IMR-90 (cell line): Measurements from ENCODE around the gene STAU1. TPM values are rescaled to one million over a fixed set of nuclear protein-coding genes. Genes with fewer than 3 reads are reported as not detected.

Source experiments
- ATAC-seq: fragments of 200-7000 bp; cut with Tn5 transposase; 2 replicates; pipeline ENCODE4 v1.9.1; 2020; ENCODE audit warnings: low read depth, mild to moderate bottlenecking, moderate library complexity
- BruUV-seq: library from RNA; stranded (reverse); fragments of 400-500 nt; replicated peaks from 2 replicates; lab custom pipeline; 2021; lab: Mats Ljungman, UMichigan
- CTCF ChIA-PET: fragments of 300-600 bp; formaldehyde crosslinking; extraction: SDS; loops from one replicate; lab custom pipeline; 2021; ENCODE audit warnings: antibody characterized with exemption; lab: Yijun Ruan, JAX
- POLR2A ChIA-PET: fragments of 300-600 bp; sonication (Branson Sonifier 250); formaldehyde crosslinking; loops from one replicate; lab custom pipeline; 2022; ENCODE audit warnings: antibody characterized with exemption; ENCODE audit not compliant: unreplicated experiment; lab: Charles Lee
- DNase-seq: peaks from one replicate; pipeline ENCODE4 v3.0.0; 2013
- H2AFZ ChIP-seq: replicated peaks from 2 replicates; pipeline ENCODE3; 2013; ENCODE audit warnings: low read length, mild to moderate bottlenecking; ENCODE audit not compliant: poor library complexity
- H2AK5ac ChIP-seq: 2 replicates; pipeline ENCODE4 v1.6.1; 2013; ENCODE audit warnings: low read depth, low read length, inconsistent platforms
- H2AK9ac ChIP-seq: replicated peaks from 2 replicates; pipeline ENCODE3; 2013; ENCODE audit warnings: mild to moderate bottlenecking, low read depth, low read length, moderate library complexity; ENCODE audit not compliant: poor library complexity
- H2BK120ac ChIP-seq: 2 replicates; pipeline ENCODE4 v1.6.1; 2013; ENCODE audit warnings: low read depth, low read length, inconsistent platforms
- H2BK15ac ChIP-seq: 3 replicates; pipeline ENCODE4 v1.6.1; 2013; ENCODE audit warnings: low read depth, low read length, inconsistent platforms
- H2BK20ac ChIP-seq: 2 replicates; pipeline ENCODE4 v1.6.1; 2013; ENCODE audit warnings: low read depth, mild to moderate bottlenecking, inconsistent platforms, low read length, moderate library complexity
- H2BK5ac ChIP-seq: 2 replicates; pipeline ENCODE4 v1.6.1; 2013; ENCODE audit warnings: mild to moderate bottlenecking, low read depth, low read length, inconsistent platforms; ENCODE audit not compliant: poor library complexity, severe bottlenecking
- H3K14ac ChIP-seq: replicated peaks from 2 replicates; pipeline ENCODE4 v1.6.1; 2013; ENCODE audit warnings: low read depth, low read length, inconsistent platforms
- H3K18ac ChIP-seq: 2 replicates; pipeline ENCODE4 v1.6.1; 2013; ENCODE audit warnings: low read depth, low read length, control low read depth
- H3K23ac ChIP-seq: 2 replicates; pipeline ENCODE4 v1.6.1; 2013; ENCODE audit warnings: low read depth, low read length, inconsistent platforms
- H3K27ac ChIP-seq: 2 replicates; pipeline ENCODE4 v1.5.1; 2013; ENCODE audit warnings: mild to moderate bottlenecking, control low read depth, low read length; ENCODE audit not compliant: insufficient read depth
- H3K27me3 ChIP-seq: 2 replicates; pipeline ENCODE4 v1.6.1; 2013; ENCODE audit warnings: low read length; ENCODE audit not compliant: control insufficient read depth, insufficient read depth
- H3K36me3 ChIP-seq: 2 replicates; pipeline ENCODE4 v1.6.1; 2013; ENCODE audit warnings: low read length, mixed read lengths; ENCODE audit not compliant: control insufficient read depth, insufficient read depth
- H3K4ac ChIP-seq: 2 replicates; pipeline ENCODE4 v1.6.1; 2013; ENCODE audit warnings: low read depth, low read length, inconsistent platforms
- H3K4me1 ChIP-seq: 2 replicates; pipeline ENCODE4 v1.6.1; 2013; ENCODE audit warnings: low read length, mixed read lengths; ENCODE audit not compliant: control insufficient read depth, insufficient read depth
- H3K4me2 ChIP-seq: 2 replicates; pipeline ENCODE4 v1.6.1; 2013; ENCODE audit warnings: low read depth, mild to moderate bottlenecking, control low read depth, low read length, moderate library complexity
- H3K4me3 ChIP-seq: 2 replicates; pipeline ENCODE4 v1.5.1; 2013; ENCODE audit warnings: low read depth, mild to moderate bottlenecking, control low read depth, low read length, moderate library complexity; ENCODE audit not compliant: insufficient read depth
- H3K56ac ChIP-seq: 2 replicates; pipeline ENCODE4 v1.6.1; 2013; ENCODE audit warnings: low read length, inconsistent platforms; ENCODE audit not compliant: insufficient read depth; ENCODE audit errors: extremely low read depth
- H3K79me1 ChIP-seq, 2 experiments: 2 replicates each; pipeline ENCODE4 v1.6.1; 2013; ENCODE audit warnings: low read length in 2 of 2, inconsistent platforms in 1 of 2, low read depth in 1 of 2
- H3K9ac ChIP-seq: 2 replicates; pipeline ENCODE4 v1.6.1; 2013; ENCODE audit warnings: low read depth, low read length, control low read depth
- H3K9me1 ChIP-seq: 2 replicates; pipeline ENCODE4 v1.6.1; 2013; ENCODE audit warnings: low read length, inconsistent platforms; ENCODE audit not compliant: insufficient read depth
- H3K9me3 ChIP-seq: 2 replicates; pipeline ENCODE4 v1.6.1; 2013; ENCODE audit warnings: low read length; ENCODE audit not compliant: control insufficient read depth, insufficient read depth
- H4K20me1 ChIP-seq: 2 replicates; pipeline ENCODE4 v1.6.1; 2013; ENCODE audit warnings: low read length, inconsistent platforms; ENCODE audit not compliant: insufficient read depth
- H4K5ac ChIP-seq: 2 replicates; pipeline ENCODE4 v1.6.1; 2013; ENCODE audit warnings: mild to moderate bottlenecking, low read depth, low read length, control low read depth
- H4K8ac ChIP-seq, 2 experiments: 2 replicates each; pipeline ENCODE4 v1.6.1; 2013; ENCODE audit warnings: low read depth in 2 of 2, low read length in 2 of 2, control low read depth in 1 of 2, inconsistent platforms in 1 of 2
- H4K91ac ChIP-seq: 2 replicates; pipeline ENCODE4 v1.6.1; 2013; ENCODE audit warnings: low read depth, low read length, inconsistent platforms; ENCODE audit not compliant: insufficient read depth
- BHLHE40 ChIP-seq: fragments of 150-350 bp; IDR thresholded peaks from 2 replicates; pipeline ENCODE4 v1.6.1; 2016; ENCODE audit warnings: mild to moderate bottlenecking, low read depth, low read length
- CEBPB ChIP-seq: IDR thresholded peaks from 2 replicates; pipeline ENCODE4 v1.6.1; 2012; ENCODE audit warnings: low read depth, low read length, improper control_type of control experiment
- CHD1 ChIP-seq: IDR thresholded peaks from 2 replicates; pipeline ENCODE4 v1.6.1; 2012; ENCODE audit warnings: low read depth, low read length, improper control_type of control experiment
- CTCF ChIP-seq: conservative IDR thresholded peaks from 2 replicates; pipeline ENCODE4 v1.5.1; 2012; ENCODE audit warnings: mild to moderate bottlenecking, low read depth, low read length, improper control_type of control experiment
- ELK1 ChIP-seq: fragments of 150-350 bp; IDR thresholded peaks from 2 replicates; pipeline ENCODE4 v1.6.1; 2016; ENCODE audit warnings: low read depth, mild to moderate bottlenecking, low read length, moderate library complexity, borderline replicate concordance
- FOS ChIP-seq: fragments of 150-350 bp; IDR thresholded peaks from 2 replicates; pipeline ENCODE4 v1.6.1; 2016; ENCODE audit warnings: low read depth, low read length
- MXI1 ChIP-seq: IDR thresholded peaks from 2 replicates; pipeline ENCODE4 v1.6.1; 2012; ENCODE audit warnings: low read depth, mild to moderate bottlenecking, low read length, moderate library complexity, borderline replicate concordance
- POLR2A ChIP-seq: IDR thresholded peaks from 2 replicates; pipeline ENCODE4 v1.6.1; 2012; ENCODE audit warnings: mild to moderate bottlenecking, low read depth, low read length
- RFX5 ChIP-seq: IDR thresholded peaks from 2 replicates; pipeline ENCODE4 v1.8.0; 2012; ENCODE audit warnings: low read depth, mild to moderate bottlenecking, low read length, moderate library complexity
- SMC3 ChIP-seq: fragments of 150-350 bp; IDR thresholded peaks from 2 replicates; pipeline ENCODE4 v1.6.1; 2016; ENCODE audit warnings: low read depth, mild to moderate bottlenecking, antibody characterized with exemption, low read length, moderate library complexity
- WGBS, 2 experiments: methylation state at CpG; one replicate each; pipeline versions ENCODE4 v1.1.5 to v1.1.7; 2013; ENCODE audit warnings: missing lambda C conversion rate in 2 of 2; ENCODE audit not compliant: insufficient read length in 1 of 2; ENCODE audit errors: extremely low coverage in 2 of 2; 5-methylcytosine and 5-hydroxymethylcytosine counted together
- dilution Hi-C: fragments of 300-500 bp; cut with HindIII; formaldehyde crosslinking; loops from one replicate; pipeline ENCODE4 v1.14.3; 2018; ENCODE audit warnings: low sequenced_read_pairs; ENCODE audit not compliant: unreplicated experiment
- in situ Hi-C: fragments of 300-500 bp; cut with MboI; formaldehyde crosslinking; loops from 3 replicates; pipeline ENCODE4 v1.14.3; 2019; ENCODE audit warnings: low sequenced_read_pairs, inconsistent platforms, mixed read lengths
- intact Hi-C: fragments of 100-400 bp; cut with micrococcal nuclease; formaldehyde crosslinking; loops from 2 replicates; pipeline ENCODE4 v1.10.0; 2022
- polyA plus RNA-seq, 3 experiments: library from polyadenylated mRNA; depleted of rRNA; stranded (reverse); fragments of >200 nt; gene quantifications; 2 replicates each; pipeline ENCODE4 v1.2.3, GENCODE V29; 2012; ENCODE audit warnings: low replicate concordance in 1 of 3
- total RNA-seq: library from RNA; depleted of rRNA; stranded (reverse); fragments of >200 nt; gene quantifications from 2 replicates; pipeline ENCODE4 v1.2.3, GENCODE V29; 2012
- TF ChIP-seq, protein P1 (sequence below): fragments of 150-350 bp; IDR thresholded peaks from 2 replicates; pipeline ENCODE4 v1.6.1; 2017; ENCODE audit warnings: mild to moderate bottlenecking, antibody characterized with exemption, low read length, low read depth

The STAU1 gene
- total and polyA plus RNA-seq, 2 of the 4 experiments (the other 2 are of a cell fraction): 35.3 to 50.3 TPM

- peaks cover 37% of the 10 kb centered on the region for H4K20me1 ChIP-seq
- H2AFZ ChIP-seq: no peak overlapping the region
- no peaks in the 10 kb centered on the region for H3K9me3 ChIP-seq
- H3K9me1 ChIP-seq: 0 out of 2 replicates have a peak, but pooled peaks cover 2% of the 10 kb centered on the region
- H3K27me3 ChIP-seq: no peaks in the 10 kb centered on the region
- POLR2A ChIA-PET: no interaction called here
- H4K91ac ChIP-seq: no peak overlapping the region
- H3K27ac ChIP-seq: no peak overlapping the region
- peaks cover 4% of the 10 kb centered on the region for H3K4me1 ChIP-seq
- no peak overlapping the region for H3K56ac ChIP-seq
- intact Hi-C loops (no loop called here), dilution Hi-C loops (no loop called here), in situ Hi-C loops (no loop called here)
- H2AK9ac ChIP-seq: no peak overlapping the region
- H3K9ac ChIP-seq: no peak overlapping the region
- no CpG with 5 or more reads among the region's 5 CpGs for WGBS, 2 experiments
- H3K4ac ChIP-seq: no peak overlapping the region
- no peak overlapping the region for H4K8ac ChIP-seq
- H3K4me2 ChIP-seq: no peak overlapping the region
- no peak overlapping the region for H2BK20ac ChIP-seq
- no peak overlapping the region for H2BK5ac ChIP-seq
- ATAC-seq (no peak), DNase-seq (no peak)
- no peak overlapping the region for H3K23ac ChIP-seq
- H3K4me3 ChIP-seq: no peak overlapping the region
- peaks cover 30 to 85% of the 10 kb centered on the region in 2 experiments for H3K79me1 ChIP-seq
- no peak overlapping the region for H4K5ac ChIP-seq
- H2AK5ac ChIP-seq: no peak overlapping the region
- H2BK15ac ChIP-seq: no peak overlapping the region
- H3K14ac ChIP-seq: no peak overlapping the region
- TF ChIP-seq RFX5 (no peak), POLR2A (no peak), CTCF (no peak), ELK1 (no peak), MXI1 (no peak), CEBPB (no peak), SMC3 (no peak), CHD1 (no peak), FOS (no peak), BHLHE40 (no peak)
- TF ChIP-seq, protein P1, sequence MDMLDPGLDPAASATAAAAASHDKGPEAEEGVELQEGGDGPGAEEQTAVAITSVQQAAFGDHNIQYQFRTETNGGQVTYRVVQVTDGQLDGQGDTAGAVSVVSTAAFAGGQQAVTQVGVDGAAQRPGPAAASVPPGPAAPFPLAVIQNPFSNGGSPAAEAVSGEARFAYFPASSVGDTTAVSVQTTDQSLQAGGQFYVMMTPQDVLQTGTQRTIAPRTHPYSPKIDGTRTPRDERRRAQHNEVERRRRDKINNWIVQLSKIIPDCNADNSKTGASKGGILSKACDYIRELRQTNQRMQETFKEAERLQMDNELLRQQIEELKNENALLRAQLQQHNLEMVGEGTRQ: no peak
- CTCF ChIA-PET: no interaction called here
- H2BK120ac ChIP-seq: no peak overlapping the region
- BruUV-seq: no TSS peak
- no peak overlapping the region for H3K18ac ChIP-seq
- H3K36me3 ChIP-seq: peaks cover 20% of the 10 kb centered on the region
Observed at GRCh38 chr20:49163696-49164095, 24.4 kb downstream of the STAU1 start.
